Cardiac muscle cell (in vitro differentiated cells and primary cell): ENCODE results near the gene FAM149B1. TPM values are rescaled to one million over a fixed set of nuclear protein-coding genes. Genes with fewer than 3 reads are reported as not detected.
A peak's percentile ranks its signal among the peaks of the same experiment; 100 is the strongest.

Experiments
- DNase-seq, 2 donors: peaks; one replicate each; pipeline versions ENCODE4 v3.0.0 to v3.0.0-alpha.2; 2010 to 2017; ENCODE audit warnings: low read depth in 1 of 2, low spot score in 1 of 2
- H3K27ac ChIP-seq: fragments of 200-600 bp; sonication (generic); 2 replicates; pipeline ENCODE4 v1.5.1; 2016
- H3K27me3 ChIP-seq: fragments of 200-600 bp; sonication (generic); 2 replicates; pipeline ENCODE4 v1.6.0; 2016; ENCODE audit warnings: control low read depth
- H3K36me3 ChIP-seq: fragments of 200-600 bp; sonication (generic); 2 replicates; pipeline ENCODE4 v1.5.1; 2016; ENCODE audit warnings: control low read depth
- H3K4me1 ChIP-seq: fragments of 200-600 bp; sonication (generic); 2 replicates; pipeline ENCODE4 v1.8.1; 2017; ENCODE audit warnings: low read depth, mild to moderate bottlenecking, mixed run types
- H3K4me3 ChIP-seq: fragments of 200-600 bp; sonication (generic); 2 replicates; pipeline ENCODE4 v1.5.1; 2016; ENCODE audit warnings: mild to moderate bottlenecking
- H3K9me3 ChIP-seq: fragments of 200-600 bp; sonication (generic); 2 replicates; pipeline ENCODE4 v1.5.1; 2017; ENCODE audit warnings: low read depth, mild to moderate bottlenecking, control low read depth
- polyA plus RNA-seq: library from polyadenylated mRNA; unstranded; fragments of >200 nt; fragmentation: Nextera tagmentation; extraction: Ambion mirVana; gene quantifications from 2 replicates; pipeline ENCODE4 v1.2.1, GENCODE V29; 2016
- total RNA-seq: library from RNA; depleted of rRNA; stranded (reverse); fragments of >200 nt; gene quantifications from 2 replicates; pipeline ENCODE4 v1.2.3, GENCODE V29; 2016
- TF ChIP-seq, protein P1 (sequence below): IDR thresholded peaks from 2 replicates; pipeline ENCODE4 v1.5.1; 2012; ENCODE audit warnings: low read depth, mild to moderate bottlenecking, low read length

FAM149B1 gene
- total and polyA plus RNA-seq, 2 experiments from 2014 or later = 12.4 to 12.9 TPM

DNA sequence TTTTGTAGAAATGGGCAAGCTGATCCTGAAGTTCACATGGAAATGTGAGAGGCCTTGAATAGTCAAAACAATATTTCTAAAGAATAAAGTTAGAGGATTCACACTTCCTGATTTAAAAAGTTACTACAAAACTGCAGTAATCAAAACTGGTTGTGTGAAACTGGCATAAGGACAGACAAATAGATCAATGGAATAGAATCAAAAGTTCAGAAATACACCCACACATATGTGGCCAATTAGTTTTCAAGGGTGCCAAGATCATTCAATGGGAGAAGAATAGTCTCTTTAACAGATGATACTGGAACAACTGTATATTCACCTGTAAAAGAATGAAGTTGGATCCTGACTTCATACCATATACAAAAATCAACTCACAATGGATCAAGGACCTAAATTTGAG is 51.5 kb downstream of the FAM149B1 start:
- no peaks in the 10 kb centered on the region for H3K4me1 ChIP-seq
- TF ChIP-seq, protein P1, sequence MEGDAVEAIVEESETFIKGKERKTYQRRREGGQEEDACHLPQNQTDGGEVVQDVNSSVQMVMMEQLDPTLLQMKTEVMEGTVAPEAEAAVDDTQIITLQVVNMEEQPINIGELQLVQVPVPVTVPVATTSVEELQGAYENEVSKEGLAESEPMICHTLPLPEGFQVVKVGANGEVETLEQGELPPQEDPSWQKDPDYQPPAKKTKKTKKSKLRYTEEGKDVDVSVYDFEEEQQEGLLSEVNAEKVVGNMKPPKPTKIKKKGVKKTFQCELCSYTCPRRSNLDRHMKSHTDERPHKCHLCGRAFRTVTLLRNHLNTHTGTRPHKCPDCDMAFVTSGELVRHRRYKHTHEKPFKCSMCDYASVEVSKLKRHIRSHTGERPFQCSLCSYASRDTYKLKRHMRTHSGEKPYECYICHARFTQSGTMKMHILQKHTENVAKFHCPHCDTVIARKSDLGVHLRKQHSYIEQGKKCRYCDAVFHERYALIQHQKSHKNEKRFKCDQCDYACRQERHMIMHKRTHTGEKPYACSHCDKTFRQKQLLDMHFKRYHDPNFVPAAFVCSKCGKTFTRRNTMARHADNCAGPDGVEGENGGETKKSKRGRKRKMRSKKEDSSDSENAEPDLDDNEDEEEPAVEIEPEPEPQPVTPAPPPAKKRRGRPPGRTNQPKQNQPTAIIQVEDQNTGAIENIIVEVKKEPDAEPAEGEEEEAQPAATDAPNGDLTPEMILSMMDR = no peak
- H3K36me3 ChIP-seq = peaks cover 17% of the 10 kb centered on the region
- no peak overlapping the region for H3K4me3 ChIP-seq
- H3K27ac ChIP-seq = no peak overlapping the region
- H3K9me3 ChIP-seq = no peaks in the 10 kb centered on the region
- H3K27me3 ChIP-seq = no peaks in the 10 kb centered on the region
- DNase-seq = no peak

DNA sequence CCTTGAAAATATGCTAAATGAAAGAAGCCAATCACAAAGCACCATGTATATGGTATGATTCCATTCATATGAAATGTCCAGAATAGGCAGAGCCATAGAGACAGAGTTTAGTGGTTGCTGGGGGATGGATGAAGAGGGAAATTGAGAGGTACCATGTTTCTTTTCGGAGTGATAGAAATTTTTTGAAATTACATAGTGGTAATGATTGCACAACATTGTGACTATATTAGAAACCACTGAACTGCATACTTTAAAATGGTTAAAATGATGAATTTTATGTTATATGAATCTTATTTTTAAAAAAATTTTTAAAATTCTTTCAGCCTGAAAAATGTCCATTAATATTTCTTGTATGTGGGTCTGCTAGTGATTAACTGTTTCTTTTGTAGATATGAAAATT is 53.1 kb downstream of the FAM149B1 start:
- Histone ChIP-seq H3K27ac (no peak overlapping the region), H3K27me3 (no peaks in the 10 kb centered on the region), H3K4me3 (no peak overlapping the region), H3K36me3 (peaks cover 17% of the 10 kb centered on the region), H3K9me3 (no peaks in the 10 kb centered on the region), H3K4me1 (no peaks in the 10 kb centered on the region)
- TF ChIP-seq, protein P1 = no peak
- DNase-seq = no peak

- no peaks in the 10 kb centered on the region for H3K36me3 ChIP-seq
- DNase-seq = no peak
- H3K4me1 ChIP-seq = peaks cover 7% of the 10 kb centered on the region
- no peak overlapping the region for H3K4me3 ChIP-seq
- TF ChIP-seq, protein P1 = no peak
- no peak overlapping the region for H3K27ac ChIP-seq
- H3K27me3 ChIP-seq = no peaks in the 10 kb centered on the region
- no peaks in the 10 kb centered on the region for H3K9me3 ChIP-seq
These were observed 57.6 kb downstream of the FAM149B1 start for GRCh38 chr10:73225518-73225917.

- TF ChIP-seq, protein P1 = no peak
- no peaks in the 10 kb centered on the region for H3K36me3 ChIP-seq
- H3K27ac ChIP-seq = no peak overlapping the region
- peaks cover 7% of the 10 kb centered on the region for H3K4me1 ChIP-seq
- H3K4me3 ChIP-seq = no peak overlapping the region
- H3K9me3 ChIP-seq = no peaks in the 10 kb centered on the region
- H3K27me3 ChIP-seq = no peaks in the 10 kb centered on the region
- no peak for DNase-seq
These were observed 58.7 kb downstream of the FAM149B1 start for GRCh38 chr10:73226663-73227062.

GRCh38 chr10:73228247-73228646 is 60.3 kb downstream of the FAM149B1 start:
- H3K27me3 ChIP-seq = no peaks in the 10 kb centered on the region
- no peak overlapping the region for H3K27ac ChIP-seq
- TF ChIP-seq, protein P1 = no peak
- H3K4me3 ChIP-seq = no peak overlapping the region
- peaks cover 7% of the 10 kb centered on the region for H3K36me3 ChIP-seq
- peak in 1 of 2 donors; percentile 68 for DNase-seq
- no peaks in the 10 kb centered on the region for H3K9me3 ChIP-seq
- H3K4me1 ChIP-seq = peaks cover 7% of the 10 kb centered on the region

DNA sequence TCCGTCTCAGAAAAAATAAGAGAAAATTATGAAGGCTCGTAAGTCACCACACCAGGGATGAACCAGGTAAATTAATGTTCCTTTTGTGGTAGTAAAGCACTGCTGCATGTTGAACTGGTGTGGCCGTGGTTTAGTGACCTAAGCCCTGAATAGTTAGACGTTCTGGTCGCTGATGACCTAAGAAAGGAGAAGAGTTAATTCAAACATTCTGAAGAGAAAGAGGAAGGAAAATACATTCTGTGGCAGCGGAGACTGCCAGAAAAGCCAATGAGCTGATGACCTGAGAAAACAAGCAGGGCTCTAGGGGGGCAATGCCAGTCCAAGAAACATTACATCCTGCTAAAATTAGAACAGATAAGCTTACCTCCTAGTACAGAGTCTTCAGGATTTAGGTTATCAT is 61.6 kb downstream of the FAM149B1 start:
- TF ChIP-seq, protein P1 = no peak
- peaks cover 17% of the 10 kb centered on the region for H3K36me3 ChIP-seq

More for the DNA sequence above, 61.6 kb downstream of the FAM149B1 start:
- Histone ChIP-seq H3K27me3 (no peaks in the 10 kb centered on the region), H3K9me3 (no peaks in the 10 kb centered on the region), H3K4me3 (no peak overlapping the region), H3K4me1 (peaks cover 7% of the 10 kb centered on the region), H3K27ac (no peak overlapping the region)
- no peak for DNase-seq
